PC-3 (cell line): ENCODE measurements around the gene WFDC9. TPM values are rescaled to one million over a fixed set of nuclear protein-coding genes. Genes with fewer than 3 reads are reported as not detected.

Experiments used
- ATAC-seq: fragments of 200-7000 bp; cut with Tn5 transposase; 2 replicates; pipeline ENCODE4 v1.9.1; 2020; ENCODE audit warnings: mild to moderate bottlenecking, moderate library complexity
- BruUV-seq: library from RNA; stranded (reverse); fragments of 400-500 nt; replicated peaks from 2 replicates; lab custom pipeline; 2021; lab: Mats Ljungman, UMichigan
- CTCF ChIA-PET: fragments of 300-600 bp; sonication (Branson Sonifier 250); formaldehyde crosslinking; loops from one replicate; lab custom pipeline; 2022; ENCODE audit warnings: antibody characterized with exemption; lab: Charles Lee
- POLR2A ChIA-PET: fragments of 300-600 bp; sonication (Branson Sonifier 250); formaldehyde crosslinking; loops from one replicate; lab custom pipeline; 2022; ENCODE audit warnings: antibody characterized with exemption; ENCODE audit not compliant: unreplicated experiment; lab: Charles Lee
- DNase-seq: peaks from one replicate; pipeline ENCODE4 v3.0.0-alpha.2; 2015
- H2AFZ ChIP-seq: fragments of 300-600 bp; sonication (generic); 2 replicates; pipeline ENCODE4 v1.6.0; 2016; ENCODE audit warnings: antibody characterized with exemption, low read length
- H3F3A ChIP-seq: fragments of 300-600 bp; sonication (generic); one replicate; pipeline ENCODE4 v1.6.0; 2017; ENCODE audit warnings: antibody characterized with exemption, low read length, control low read depth, mild to moderate bottlenecking; ENCODE audit not compliant: unreplicated experiment
- H3K27ac ChIP-seq: fragments of 300-600 bp; sonication (generic); 2 replicates; pipeline ENCODE4 v1.5.1; 2016; ENCODE audit warnings: mild to moderate bottlenecking, low read length
- H3K27me3 ChIP-seq: fragments of 300-600 bp; sonication (generic); 2 replicates; pipeline ENCODE4 v1.6.1; 2016; ENCODE audit warnings: low read length, mixed read lengths
- H3K36me3 ChIP-seq: fragments of 300-600 bp; sonication (generic); 2 replicates; pipeline ENCODE4 v1.6.1; 2016; ENCODE audit warnings: low read depth, mixed run types, low read length, mixed read lengths
- H3K4me1 ChIP-seq: fragments of 300-600 bp; sonication (generic); 2 replicates; pipeline ENCODE4 v1.5.1; 2016; ENCODE audit warnings: low read length; ENCODE audit not compliant: insufficient read depth
- H3K4me2 ChIP-seq: fragments of 300-600 bp; sonication (generic); 2 replicates; pipeline ENCODE4 v1.6.0; 2016; ENCODE audit warnings: low read length
- H3K4me3 ChIP-seq: fragments of 300-600 bp; sonication (generic); 2 replicates; pipeline ENCODE4 v1.5.1; 2016; ENCODE audit warnings: mild to moderate bottlenecking, low read length, mixed read lengths
- H3K79me2 ChIP-seq: fragments of 300-600 bp; sonication (generic); 2 replicates; pipeline ENCODE4 v1.6.1; 2017; ENCODE audit warnings: low read length, mixed read lengths
- H3K9ac ChIP-seq: fragments of 300-600 bp; sonication (generic); 2 replicates; pipeline ENCODE4 v1.6.0; 2016; ENCODE audit warnings: mild to moderate bottlenecking, low read length
- H3K9me2 ChIP-seq: fragments of 300-600 bp; sonication (generic); replicated peaks from 2 replicates; pipeline ENCODE4 v1.6.1; 2016; ENCODE audit warnings: mixed run types, low read length, mixed read lengths
- H3K9me3 ChIP-seq: fragments of 300-600 bp; sonication (generic); 2 replicates; pipeline ENCODE4 v1.6.1; 2016; ENCODE audit warnings: low read length, mixed read lengths
- H4K20me1 ChIP-seq: fragments of 300-600 bp; sonication (generic); 2 replicates; pipeline ENCODE4 v1.6.1; 2016; ENCODE audit warnings: low read length, mixed read lengths
- EZH2 ChIP-seq: fragments of 300-600 bp; sonication (generic); IDR thresholded peaks from one replicate; pipeline ENCODE4 v1.6.1; 2017; ENCODE audit warnings: antibody characterized with exemption, mild to moderate bottlenecking, low read length; ENCODE audit not compliant: unreplicated experiment
- EZH2phosphoT487 ChIP-seq: fragments of 300-600 bp; sonication (generic); IDR thresholded peaks from 2 replicates; pipeline ENCODE4 v1.6.1; 2018; ENCODE audit warnings: mild to moderate bottlenecking, antibody characterized with exemption, low read length, borderline replicate concordance
- intact Hi-C: fragments of 100-400 bp; cut with micrococcal nuclease; formaldehyde crosslinking; loops from 2 replicates; pipeline ENCODE4 v1.9.0; 2023
- total RNA-seq: library from RNA; depleted of rRNA; stranded (reverse); fragments of >200 nt; gene quantifications from 2 replicates; pipeline ENCODE4 v1.2.3, GENCODE V29; 2014
- TF ChIP-seq, protein P1 (sequence below): fragments of 300-600 bp; sonication (generic); conservative IDR thresholded peaks from 2 replicates; pipeline ENCODE4 v1.5.1; 2017; ENCODE audit warnings: antibody characterized with exemption, low read depth, mild to moderate bottlenecking, low read length

The WFDC9 gene
- total RNA-seq, 1 experiment from 2014 or later, result not detected

DNA sequence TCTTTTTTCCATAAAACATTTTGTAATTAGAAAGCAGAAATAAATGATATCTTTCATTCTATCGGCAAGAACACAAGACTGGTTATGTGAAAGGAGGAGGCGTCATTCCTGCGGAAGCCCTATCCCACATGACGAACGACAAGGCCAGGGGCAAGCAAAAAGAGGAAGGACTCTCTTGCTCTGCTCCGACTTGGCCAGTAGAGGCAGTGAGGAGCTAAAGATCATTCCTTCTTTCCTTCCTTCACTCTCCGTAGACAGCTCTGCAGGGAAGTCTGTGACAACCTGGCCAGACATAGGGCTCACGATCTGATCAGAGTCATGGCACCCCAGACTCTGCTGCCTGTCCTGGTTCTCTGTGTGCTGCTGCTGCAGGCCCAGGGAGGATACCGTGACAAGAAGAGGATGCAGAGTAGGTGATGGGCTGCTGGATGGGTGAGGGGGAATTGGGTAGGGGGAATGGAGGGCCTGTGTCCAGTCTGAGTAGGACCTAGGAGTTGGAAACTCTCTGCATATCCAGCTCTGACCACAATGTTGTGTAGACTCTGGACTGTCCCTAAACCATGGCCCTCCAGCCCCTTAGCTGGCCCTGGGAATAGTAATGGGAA, 1.5 kb downstream of the WFDC9 start, which contains the start of gene WFDC10A:
Gene WFDC10A (plus strand): TSS at position 244 of the 605 bp plus-strand sequence. CDS start 75 bp downstream, at position 319.
- no peak within 1 kb of the TSS for H2AFZ ChIP-seq
- H3K79me2 ChIP-seq, result no peaks in the 10 kb centered on the region
- no peak within 1 kb of the TSS for H3K9ac ChIP-seq
- no peaks in the 10 kb centered on the region for H3K36me3 ChIP-seq
- no peaks in the 10 kb centered on the region for H3F3A ChIP-seq
- no peak for TF ChIP-seq EZH2
- TF ChIP-seq, protein P1, sequence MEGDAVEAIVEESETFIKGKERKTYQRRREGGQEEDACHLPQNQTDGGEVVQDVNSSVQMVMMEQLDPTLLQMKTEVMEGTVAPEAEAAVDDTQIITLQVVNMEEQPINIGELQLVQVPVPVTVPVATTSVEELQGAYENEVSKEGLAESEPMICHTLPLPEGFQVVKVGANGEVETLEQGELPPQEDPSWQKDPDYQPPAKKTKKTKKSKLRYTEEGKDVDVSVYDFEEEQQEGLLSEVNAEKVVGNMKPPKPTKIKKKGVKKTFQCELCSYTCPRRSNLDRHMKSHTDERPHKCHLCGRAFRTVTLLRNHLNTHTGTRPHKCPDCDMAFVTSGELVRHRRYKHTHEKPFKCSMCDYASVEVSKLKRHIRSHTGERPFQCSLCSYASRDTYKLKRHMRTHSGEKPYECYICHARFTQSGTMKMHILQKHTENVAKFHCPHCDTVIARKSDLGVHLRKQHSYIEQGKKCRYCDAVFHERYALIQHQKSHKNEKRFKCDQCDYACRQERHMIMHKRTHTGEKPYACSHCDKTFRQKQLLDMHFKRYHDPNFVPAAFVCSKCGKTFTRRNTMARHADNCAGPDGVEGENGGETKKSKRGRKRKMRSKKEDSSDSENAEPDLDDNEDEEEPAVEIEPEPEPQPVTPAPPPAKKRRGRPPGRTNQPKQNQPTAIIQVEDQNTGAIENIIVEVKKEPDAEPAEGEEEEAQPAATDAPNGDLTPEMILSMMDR, result peak; percentile 80
- no peak for TF ChIP-seq EZH2phosphoT487
- ChIA-PET CTCF (interaction anchor here (0.6 to 2.0 kb wide), 6 partner anchors 12 to 1101 kb away, joined by 3 to 11 read pairs (median 4); no protein-coding TSS in a partner anchor), POLR2A (no interaction called here)
- no peaks in the 10 kb centered on the region for H3K9me3 ChIP-seq
- no peaks in the 10 kb centered on the region for H3K4me1 ChIP-seq
- peak; percentile 79 for DNase-seq
- BruUV-seq, result no TSS peak
- no peaks in the 10 kb centered on the region for H4K20me1 ChIP-seq
- intact Hi-C loops, result loop anchor here (10.0 kb wide), 1 partner anchor 135 kb away; no protein-coding TSS in a partner anchor
- H3K27me3 ChIP-seq, result peaks cover 5% of the 10 kb centered on the region; the same call in 1 of the 2 replicates
- H3K4me3 ChIP-seq, result no peak within 1 kb of the TSS
- peak; percentile 100 for ATAC-seq
- H3K27ac ChIP-seq, result no peak within 1 kb of the TSS
- H3K4me2 ChIP-seq, result peak within 1 kb of the TSS; percentile 37
- no peaks in the 10 kb centered on the region for H3K9me2 ChIP-seq

DNA sequence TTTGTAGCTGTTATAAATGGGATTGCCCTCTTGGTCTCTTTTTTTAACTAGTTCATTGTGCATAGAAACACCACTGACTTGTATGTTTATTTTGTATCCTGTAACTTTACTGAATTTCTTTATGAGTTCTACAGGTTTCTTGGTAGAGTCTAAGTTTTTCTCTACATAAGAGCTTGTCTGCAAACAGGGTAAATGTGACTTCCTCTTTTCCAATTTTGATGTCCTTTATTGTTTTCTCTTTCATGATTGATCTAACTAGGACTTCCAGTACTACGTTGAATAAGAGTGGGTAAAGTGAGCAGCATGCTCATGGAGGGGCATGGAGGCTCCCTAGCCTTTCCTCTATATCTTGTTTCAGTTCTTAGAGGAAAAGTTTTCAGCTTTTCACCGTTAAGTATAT, 4.5 kb downstream of the WFDC9 start:
- DNase-seq (no peak), ATAC-seq (no peak)
- H3K4me3 ChIP-seq, result no peak overlapping the region
- ChIA-PET CTCF (no interaction called here), POLR2A (no interaction called here)
- H3K4me2 ChIP-seq, result no peak overlapping the region
- H3K27ac ChIP-seq, result no peak overlapping the region
- H2AFZ ChIP-seq, result no peak overlapping the region
- H3K9me2 ChIP-seq, result no peaks in the 10 kb centered on the region
- intact Hi-C loops, result loop anchor here (10.0 kb wide), 1 partner anchor 138 kb away; no protein-coding TSS in a partner anchor
- no peaks in the 10 kb centered on the region for H3K79me2 ChIP-seq
- H3F3A ChIP-seq, result no peaks in the 10 kb centered on the region
- TF ChIP-seq, protein P1, result no peak
- no peak for TF ChIP-seq EZH2phosphoT487
- BruUV-seq, result no TSS peak
- H3K9me3 ChIP-seq, result no peaks in the 10 kb centered on the region
- H3K36me3 ChIP-seq, result no peaks in the 10 kb centered on the region
- no peak overlapping the region for H3K9ac ChIP-seq
- H3K4me1 ChIP-seq, result no peaks in the 10 kb centered on the region
- no peaks in the 10 kb centered on the region for H3K27me3 ChIP-seq
- H4K20me1 ChIP-seq, result no peaks in the 10 kb centered on the region

DNA sequence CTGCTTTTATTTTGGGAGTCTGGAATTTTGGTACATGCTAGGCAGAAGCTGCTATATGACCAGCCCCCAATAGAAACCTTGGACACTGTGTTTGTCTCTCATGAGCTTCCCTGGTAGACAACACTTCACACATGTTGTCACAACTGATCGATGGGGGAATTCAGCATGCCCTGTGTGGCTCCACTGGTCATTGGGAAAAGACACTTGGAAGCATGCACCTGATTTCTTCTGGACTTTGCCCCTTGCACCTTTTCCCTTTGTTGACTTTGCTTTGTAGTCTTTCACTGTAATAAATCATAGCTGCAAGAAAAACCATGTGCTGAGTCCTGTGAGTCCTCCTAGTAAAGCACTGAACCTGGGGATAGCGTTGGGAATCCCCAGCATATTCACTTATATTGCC, 9.5 kb downstream of the WFDC9 start:
- BruUV-seq, result no TSS peak
- Histone ChIP-seq H4K20me1 (no peaks in the 10 kb centered on the region), H3K79me2 (no peaks in the 10 kb centered on the region), H3K4me2 (no peak overlapping the region), H3K27me3 (no peaks in the 10 kb centered on the region), H3K27ac (no peak overlapping the region), H3F3A (no peaks in the 10 kb centered on the region), H3K9ac (no peak overlapping the region), H2AFZ (no peak overlapping the region), H3K9me2 (no peaks in the 10 kb centered on the region), H3K36me3 (no peaks in the 10 kb centered on the region), H3K9me3 (no peaks in the 10 kb centered on the region), H3K4me1 (peaks cover 11% of the 10 kb centered on the region), H3K4me3 (no peak overlapping the region)
- TF ChIP-seq, protein P1, result no peak
- no peak for TF ChIP-seq EZH2
- no peak for TF ChIP-seq EZH2phosphoT487
- DNase-seq (no peak), ATAC-seq (no peak)
- ChIA-PET POLR2A (no interaction called here), CTCF (no interaction called here)
- intact Hi-C loops, result loop anchor here (10.0 kb wide), 1 partner anchor 143 kb away; no protein-coding TSS in a partner anchor
